HepG2 (cell line): ENCODE results near the gene SCP2. TPM values are rescaled to one million over a fixed set of nuclear protein-coding genes. Genes with fewer than 3 reads are reported as not detected.

Experiments
- ARID4A ChIP-seq: sonication (generic); formaldehyde crosslinking; IDR thresholded peaks from 2 replicates; pipeline ENCODE4 v1.5.0; 2020; ENCODE audit warnings: mild to moderate bottlenecking, missing genetic modification reagents, borderline replicate concordance
- CEBPG ChIP-seq: IDR thresholded peaks from 2 replicates; pipeline ENCODE4 v1.6.1; 2016
- CSRNP2 ChIP-seq: sonication (generic); formaldehyde crosslinking; conservative IDR thresholded peaks from 2 replicates; pipeline ENCODE4 v1.8.0; 2022; ENCODE audit warnings: low read depth, missing genetic modification reagents
- FOSL2 ChIP-seq: sonication (generic); formaldehyde crosslinking; IDR thresholded peaks from 2 replicates; pipeline ENCODE4 v1.4.0; 2020; ENCODE audit warnings: missing genetic modification reagents
- FOXJ3 ChIP-seq: sonication (generic); formaldehyde crosslinking; IDR thresholded peaks from 2 replicates; pipeline ENCODE4 v1.4.0; 2020; ENCODE audit warnings: missing genetic modification reagents, mild to moderate bottlenecking, borderline replicate concordance
- FOXP4 ChIP-seq: sonication (generic); formaldehyde crosslinking; IDR thresholded peaks from 2 replicates; pipeline ENCODE4 v1.4.0; 2020; ENCODE audit warnings: missing genetic modification reagents
- GABPB1 ChIP-seq: IDR thresholded peaks from 2 replicates; pipeline ENCODE4 v1.6.1; 2016; ENCODE audit warnings: mild to moderate bottlenecking, missing genetic modification reagents, moderate library complexity, missing compliant biosample characterization
- HNF4A ChIP-seq: sonication (generic); formaldehyde crosslinking; IDR thresholded peaks from 2 replicates; pipeline ENCODE4 v1.4.0; 2020; ENCODE audit warnings: missing genetic modification reagents
- JUN ChIP-seq: sonication (generic); formaldehyde crosslinking; IDR thresholded peaks from 2 replicates; pipeline ENCODE4 v1.4.0; 2020; ENCODE audit warnings: mild to moderate bottlenecking, missing genetic modification reagents
- MXD4 ChIP-seq: IDR thresholded peaks from 2 replicates; pipeline ENCODE4 v1.6.1; 2016; ENCODE audit warnings: mild to moderate bottlenecking, missing biosample characterization, missing genetic modification reagents
- SALL1 ChIP-seq: sonication (generic); formaldehyde crosslinking; IDR thresholded peaks from 2 replicates; pipeline ENCODE4 v1.8.0; 2022; ENCODE audit warnings: mild to moderate bottlenecking, missing genetic modification reagents
- SIX1 ChIP-seq: sonication (generic); formaldehyde crosslinking; IDR thresholded peaks from 2 replicates; pipeline ENCODE4 v1.4.0; 2020; ENCODE audit warnings: missing genetic modification reagents, borderline replicate concordance
- ZBTB37 ChIP-seq: sonication (generic); formaldehyde crosslinking; IDR thresholded peaks from 2 replicates; pipeline ENCODE4 v1.4.0; 2020; ENCODE audit warnings: mild to moderate bottlenecking, missing genetic modification reagents
- ZNF276 ChIP-seq: sonication (generic); formaldehyde crosslinking; IDR thresholded peaks from 2 replicates; pipeline ENCODE4 v1.4.0; 2020; ENCODE audit warnings: mild to moderate bottlenecking, low read depth, missing genetic modification reagents
- ZNF329 ChIP-seq: sonication (generic); formaldehyde crosslinking; IDR thresholded peaks from 2 replicates; pipeline ENCODE4 v1.9.0; 2021; ENCODE audit warnings: low read depth, mild to moderate bottlenecking, missing genetic modification reagents
- polyA plus RNA-seq, 8 experiments: library from polyadenylated mRNA; depleted of rRNA in 3 of 8; stranded (reverse) in 7 of 8; unstranded in 1 of 8; fragments of >200 nt; fragmentation: Illumina TruSeq in 4 of 8; extraction: Trizol in 4 of 8; gene quantifications; 2 replicates each; pipeline versions ENCODE4 v1.2.1 to v1.2.3, GENCODE V29; 2011 to 2016; ENCODE audit warnings: low read depth in 4 of 8, missing spikeins in 1 of 8, mixed read lengths in 1 of 8; ENCODE audit not compliant: insufficient read depth in 1 of 8
- total RNA-seq, 5 experiments: library from RNA; depleted of rRNA; stranded (reverse); fragments of >200 nt; fragmentation: Illumina TruSeq; extraction: Trizol; gene quantifications; 2 replicates each; pipeline ENCODE4 v1.2.3, GENCODE V29; 2016; ENCODE audit warnings: low read depth in 1 of 5

SCP2 gene
- total and polyA plus RNA-seq, 2 of the 13 experiments (the other 11 are each of a cell fraction or from before 2014, with no cell fraction given) = 59.0 to 133 TPM

- TF ChIP-seq ARID4A = peak; percentile 88
- peak; percentile 52; the same call in 1 of the 2 replicates for TF ChIP-seq FOXP4 (CRISPR knock-in tag)
- no peak for TF ChIP-seq JUN (CRISPR knock-in tag)
- TF ChIP-seq SALL1 = peak; percentile 80
- no peak for TF ChIP-seq CSRNP2
- TF ChIP-seq HNF4A (CRISPR knock-in tag) = peak; percentile 91
- TF ChIP-seq GABPB1 (CRISPR knock-in tag) = peak; percentile 27; the same call in 1 of the 2 replicates
- TF ChIP-seq ZBTB37 = no peak
- 0 out of 2 replicates have a peak, but pooled peaks have one; percentile 30 for TF ChIP-seq ZNF276 (CRISPR knock-in tag)
- TF ChIP-seq FOSL2 = peak; percentile 81
- no peak for TF ChIP-seq ZNF329 (CRISPR knock-in tag)
- peak; percentile 22; the same call in 1 of the 2 replicates for TF ChIP-seq SIX1 (CRISPR knock-in tag)
- 0 out of 2 replicates have a peak, but pooled peaks have one; percentile 20 for TF ChIP-seq FOXJ3 (CRISPR knock-in tag)
- peak; percentile 75 for TF ChIP-seq MXD4
- peak; percentile 96 for TF ChIP-seq CEBPG (CRISPR knock-in tag)
Observed at GRCh38 chr1:53025034-53025768, 98.1 kb downstream of the SCP2 start (continued).
